ENCODE measurements around the gene GATM.

The GATM gene

DNA sequence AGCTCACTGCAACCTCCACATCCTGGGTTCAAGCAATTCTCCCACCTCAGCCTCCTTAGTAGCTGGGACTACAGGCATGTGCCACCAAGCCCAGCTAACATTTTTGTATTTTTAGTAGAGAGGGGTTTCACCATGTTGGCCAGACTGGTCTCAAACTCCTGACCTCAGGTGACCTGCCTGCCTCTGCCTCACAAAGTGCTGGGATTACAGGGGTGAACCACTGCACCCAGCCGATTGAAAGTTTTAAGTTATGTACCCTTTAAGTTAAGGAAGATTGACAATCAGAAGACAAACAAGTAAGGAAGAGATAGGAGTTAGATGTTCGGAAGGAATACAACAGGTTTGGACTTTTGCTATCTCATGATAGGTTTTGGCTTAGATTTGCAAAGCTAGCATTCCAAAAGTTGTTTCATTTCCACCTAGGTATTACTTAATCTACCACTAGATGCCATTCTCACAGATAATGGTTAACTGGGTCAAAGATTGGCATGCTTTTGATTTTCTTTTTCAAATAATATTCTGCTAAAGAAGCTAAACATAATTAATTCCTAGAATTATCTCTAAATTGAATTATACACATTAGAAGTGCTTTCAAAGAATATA lies 35.0 kb downstream of the GATM start:
- Mint-ChIP-seq H3K27me3 (ENCODE audit: low read depth, poor library complexity) (peaks cover 29% of the 10 kb centered on the region), H3K4me1 (no peaks in the 10 kb centered on the region), H3K27ac (no peak overlapping the region), H3K4me3 (no peak overlapping the region), H3K9me3 (no peaks in the 10 kb centered on the region), H3K36me3 (ENCODE audit: low read depth) (no peaks in the 10 kb centered on the region)
- no peak for DNase-seq
- TF ChIP-seq, protein P1, sequence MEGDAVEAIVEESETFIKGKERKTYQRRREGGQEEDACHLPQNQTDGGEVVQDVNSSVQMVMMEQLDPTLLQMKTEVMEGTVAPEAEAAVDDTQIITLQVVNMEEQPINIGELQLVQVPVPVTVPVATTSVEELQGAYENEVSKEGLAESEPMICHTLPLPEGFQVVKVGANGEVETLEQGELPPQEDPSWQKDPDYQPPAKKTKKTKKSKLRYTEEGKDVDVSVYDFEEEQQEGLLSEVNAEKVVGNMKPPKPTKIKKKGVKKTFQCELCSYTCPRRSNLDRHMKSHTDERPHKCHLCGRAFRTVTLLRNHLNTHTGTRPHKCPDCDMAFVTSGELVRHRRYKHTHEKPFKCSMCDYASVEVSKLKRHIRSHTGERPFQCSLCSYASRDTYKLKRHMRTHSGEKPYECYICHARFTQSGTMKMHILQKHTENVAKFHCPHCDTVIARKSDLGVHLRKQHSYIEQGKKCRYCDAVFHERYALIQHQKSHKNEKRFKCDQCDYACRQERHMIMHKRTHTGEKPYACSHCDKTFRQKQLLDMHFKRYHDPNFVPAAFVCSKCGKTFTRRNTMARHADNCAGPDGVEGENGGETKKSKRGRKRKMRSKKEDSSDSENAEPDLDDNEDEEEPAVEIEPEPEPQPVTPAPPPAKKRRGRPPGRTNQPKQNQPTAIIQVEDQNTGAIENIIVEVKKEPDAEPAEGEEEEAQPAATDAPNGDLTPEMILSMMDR (IDR thresholded peaks at IDR 0.05): no peak

DNA sequence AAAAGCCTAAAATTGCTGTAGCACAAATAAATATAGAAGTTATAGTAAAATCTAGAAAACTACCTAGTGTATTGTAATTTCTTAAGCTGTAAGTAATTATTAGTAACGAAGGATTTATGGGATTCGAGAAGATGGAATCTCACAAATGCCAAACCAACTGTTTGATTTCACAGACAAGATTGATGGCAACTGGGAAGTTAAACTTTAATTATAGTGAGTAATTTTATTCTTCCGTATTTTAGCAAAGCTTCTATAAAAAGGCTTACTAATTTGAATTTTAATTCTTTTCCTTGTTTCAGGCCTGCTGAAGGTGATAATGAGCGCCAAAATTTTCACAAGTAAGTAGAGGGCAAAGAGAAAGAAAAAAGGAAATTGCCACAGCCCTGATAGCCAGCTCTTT lies 36.6 kb downstream of the GATM start:
- no peak for DNase-seq
- Mint-ChIP-seq H3K4me1 (no peaks in the 10 kb centered on the region), H3K36me3 (ENCODE audit: low read depth) (no peaks in the 10 kb centered on the region), H3K27ac (no peak overlapping the region), H3K9me3 (no peaks in the 10 kb centered on the region), H3K4me3 (no peak overlapping the region), H3K27me3 (ENCODE audit: low read depth, poor library complexity) (peaks cover 22% of the 10 kb centered on the region)
- TF ChIP-seq, protein P1 (IDR thresholded peaks at IDR 0.05): no peak

DNA sequence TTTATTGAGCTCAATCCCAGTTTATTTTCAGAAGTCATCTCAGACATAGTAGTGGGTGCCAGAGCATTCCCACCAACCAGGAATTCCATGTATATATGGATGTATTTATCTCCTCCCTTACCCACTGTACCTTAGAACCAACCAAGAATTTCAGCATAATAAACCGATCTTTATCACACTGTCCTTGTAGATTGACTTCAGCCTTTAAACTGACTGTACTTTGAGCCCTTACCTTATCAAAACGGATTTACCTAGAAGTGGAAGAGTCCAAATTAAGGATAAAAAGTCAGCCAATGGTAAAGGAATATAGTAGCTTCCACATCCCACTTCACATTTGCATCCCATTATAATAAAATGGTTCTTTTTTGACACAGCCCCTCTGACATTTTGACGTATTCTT lies 37.9 kb downstream of the GATM start:
- Mint-ChIP-seq H3K27ac (no peak overlapping the region), H3K4me1 (no peaks in the 10 kb centered on the region), H3K9me3 (no peaks in the 10 kb centered on the region), H3K36me3 (ENCODE audit: low read depth) (no peaks in the 10 kb centered on the region), H3K27me3 (ENCODE audit: low read depth, poor library complexity) (peaks cover 12% of the 10 kb centered on the region), H3K4me3 (no peak overlapping the region)
- no peak for DNase-seq
- TF ChIP-seq, protein P1 (IDR thresholded peaks at IDR 0.05): no peak

DNA sequence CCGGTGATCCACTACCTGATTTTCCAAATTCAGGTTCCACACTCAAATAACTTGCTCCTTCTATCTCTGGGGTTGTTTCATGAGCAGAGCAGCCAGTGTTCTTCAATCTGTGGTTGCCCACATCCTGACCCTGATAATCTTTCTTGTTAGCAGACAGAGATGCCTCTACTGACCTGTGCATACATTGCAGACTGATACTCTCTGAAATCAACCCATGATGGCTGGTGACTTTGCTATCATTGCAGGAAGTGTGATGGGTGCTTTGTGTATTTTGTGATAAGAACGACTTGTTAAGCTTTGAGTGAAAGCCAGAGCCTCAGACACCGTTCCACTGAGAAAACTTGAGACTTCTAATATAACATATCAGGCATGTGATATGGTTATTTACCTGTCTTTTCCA lies 39.9 kb downstream of the GATM start:
- no peak for DNase-seq
- TF ChIP-seq, protein P1 (IDR thresholded peaks at IDR 0.05): no peak
- peaks cover 12% of the 10 kb centered on the region for H3K27me3 Mint-ChIP-seq (ENCODE audit: low read depth, poor library complexity)
- no peaks in the 10 kb centered on the region for H3K9me3 Mint-ChIP-seq
- H3K4me1 Mint-ChIP-seq: no peaks in the 10 kb centered on the region
- no peaks in the 10 kb centered on the region for H3K36me3 Mint-ChIP-seq (ENCODE audit: low read depth)
- peak overlapping the region; percentile 40 for H3K27ac Mint-ChIP-seq
- no peak overlapping the region for H3K4me3 Mint-ChIP-seq

DNA sequence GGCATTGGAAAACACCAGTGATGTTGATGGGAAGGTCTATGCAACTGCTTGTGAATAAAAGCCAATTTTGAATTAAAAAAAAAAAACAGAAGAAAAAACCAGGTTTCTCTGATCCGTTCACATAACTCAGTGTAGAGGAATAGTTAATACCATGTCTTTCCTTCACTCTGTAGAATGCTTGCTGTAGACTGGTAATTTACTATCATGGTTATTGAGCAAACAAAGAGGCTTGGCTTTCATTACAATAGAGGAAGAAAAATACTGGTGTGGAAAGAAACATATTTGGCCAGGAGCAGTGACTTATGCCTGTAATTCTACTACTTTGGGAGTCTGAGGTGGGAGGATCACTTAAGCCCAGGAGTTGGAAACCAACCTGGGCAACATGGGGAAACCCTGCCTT lies 41.1 kb downstream of the GATM start:
- Mint-ChIP-seq H3K36me3 (ENCODE audit: low read depth) (no peaks in the 10 kb centered on the region), H3K4me3 (no peak overlapping the region)
- TF ChIP-seq, protein P1 (IDR thresholded peaks at IDR 0.05): no peak

DNA sequence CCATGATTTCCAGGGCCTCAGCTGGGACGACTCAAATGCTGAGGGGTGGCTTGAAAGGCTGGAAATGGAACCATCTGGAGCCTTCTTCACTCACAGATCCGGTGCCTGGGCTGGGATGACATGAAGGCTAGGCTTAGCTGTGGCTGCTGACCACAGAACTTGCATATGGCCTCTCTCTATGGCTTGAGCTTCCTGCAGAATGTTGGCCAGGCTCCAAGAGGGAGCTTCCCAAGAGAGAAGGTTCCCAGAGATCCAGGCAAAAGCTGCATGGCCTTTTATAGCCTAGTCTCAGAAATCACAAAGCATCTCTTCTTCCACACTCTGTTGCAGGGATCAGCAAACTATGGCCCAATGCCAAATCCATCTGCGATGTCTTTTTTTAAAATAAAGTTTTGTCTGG lies 44.8 kb downstream of the GATM start:
- Mint-ChIP-seq H3K4me1 (no peaks in the 10 kb centered on the region), H3K27me3 (ENCODE audit: low read depth, poor library complexity) (peaks cover 5% of the 10 kb centered on the region), H3K4me3 (no peak overlapping the region), H3K9me3 (no peaks in the 10 kb centered on the region), H3K36me3 (ENCODE audit: low read depth) (no peaks in the 10 kb centered on the region), H3K27ac (no peak overlapping the region)
- no peak for DNase-seq
- TF ChIP-seq, protein P1 (IDR thresholded peaks at IDR 0.05): no peak

More for the DNA sequence above, 41.1 kb downstream of the GATM start:
- no peaks in the 10 kb centered on the region for H3K4me1 Mint-ChIP-seq
- no peaks in the 10 kb centered on the region for H3K9me3 Mint-ChIP-seq
- no peak for DNase-seq
- H3K27me3 Mint-ChIP-seq (ENCODE audit: low read depth, poor library complexity): peaks cover 10% of the 10 kb centered on the region
- no peak overlapping the region for H3K27ac Mint-ChIP-seq

Data from nephron progenitor cell (in vitro differentiated cells).